SK-N-SH (cell line): ENCODE measurements around the gene PRKRIP1. TPM values are rescaled to one million over a fixed set of nuclear protein-coding genes. Genes with fewer than 3 reads are reported as not detected.

Experiments
- CTCF ChIA-PET: fragments of 300-600, 350-600 bp; formaldehyde crosslinking; extraction: SDS; loops from one replicate; lab custom pipeline; 2021; lab: Yijun Ruan, JAX
- POLR2A ChIA-PET: fragments of 350-600 bp; sonication (Branson Sonifier 250); formaldehyde crosslinking; extraction: SDS; loops from one replicate; lab custom pipeline; 2020; ENCODE audit warnings: antibody characterized with exemption, inconsistent platforms; lab: Yijun Ruan, JAX
- DNase-seq: peaks from one replicate; pipeline ENCODE4 v3.0.0; 2012
- H2AFZ ChIP-seq: fragments of 200-600 bp; sonication (generic); 2 replicates; pipeline ENCODE4 v1.8.1; 2016; ENCODE audit warnings: antibody characterized with exemption, mild to moderate bottlenecking, low read depth
- H3F3A ChIP-seq: fragments of 200-600 bp; sonication (generic); replicated peaks from 2 replicates; pipeline ENCODE3; 2016; ENCODE audit warnings: antibody characterized with exemption, mild to moderate bottlenecking; ENCODE audit not compliant: insufficient read depth
- H3K27ac ChIP-seq, 2 experiments: fragments of 200-500 bp in 1 of 2; fragments of 200-600 bp in 1 of 2; sonication (Bioruptor generic) in 1 of 2; sonication (generic), shearing (Covaris generic) in 1 of 2; 2 replicates each; pipeline versions ENCODE4 v1.5.1 to v1.6.1; 2014 to 2016; ENCODE audit warnings: low read depth in 2 of 2, inconsistent platforms in 1 of 2, low read length in 1 of 2, mild to moderate bottlenecking in 1 of 2, mixed read lengths in 1 of 2
- H3K27me3 ChIP-seq: fragments of 200-600 bp; sonication (generic), shearing (Covaris generic); 2 replicates; pipeline ENCODE4 v1.6.1; 2016; ENCODE audit warnings: mixed run types; ENCODE audit not compliant: insufficient read depth
- H3K36me3 ChIP-seq, 2 experiments: fragments of 200-500 bp in 1 of 2; fragments of 200-600 bp in 1 of 2; sonication (Bioruptor generic) in 1 of 2; sonication (generic) in 1 of 2; replicated peaks in 1 of 2; 2 replicates each; pipeline versions ENCODE3 to v1.5.1; 2014 to 2016; ENCODE audit warnings: low read length in 1 of 2, mild to moderate bottlenecking in 1 of 2; ENCODE audit not compliant: insufficient read depth in 2 of 2, control insufficient read depth in 1 of 2
- H3K4me1 ChIP-seq, 2 experiments: fragments of 200-500 bp in 1 of 2; fragments of 200-600 bp in 1 of 2; sonication (Bioruptor generic) in 1 of 2; sonication (generic), shearing (Covaris generic) in 1 of 2; 2 replicates each; pipeline versions ENCODE4 v1.5.1 to v1.6.1; 2014 to 2016; ENCODE audit warnings: low read depth in 1 of 2, low read length in 1 of 2, mixed run types in 1 of 2; ENCODE audit not compliant: insufficient read depth in 2 of 2, control insufficient read depth in 1 of 2
- H3K4me2 ChIP-seq: fragments of 200-600 bp; sonication (generic), shearing (Covaris generic); 2 replicates; pipeline ENCODE4 v1.6.1; 2017; ENCODE audit warnings: mixed run types
- H3K4me3 ChIP-seq, 2 experiments: fragments of 200-500 bp in 1 of 2; fragments of 200-600 bp in 1 of 2; sonication (Bioruptor generic) in 1 of 2; sonication (generic), shearing (Covaris generic) in 1 of 2; 2 replicates each; pipeline versions ENCODE4 v1.5.1 to v1.8.1; 2014 to 2016; ENCODE audit warnings: low read depth in 2 of 2, inconsistent platforms in 1 of 2, low read length in 1 of 2, mild to moderate bottlenecking in 1 of 2, mixed read lengths in 1 of 2, moderate library complexity in 1 of 2
- H3K79me2 ChIP-seq: fragments of 200-600 bp; sonication (generic); 2 replicates; pipeline ENCODE4 v1.8.1; 2017; ENCODE audit warnings: mild to moderate bottlenecking; ENCODE audit not compliant: insufficient read depth
- H3K9ac ChIP-seq: fragments of 200-600 bp; sonication (generic); 2 replicates; pipeline ENCODE4 v1.6.1; 2017; ENCODE audit warnings: mixed run types
- H3K9me2 ChIP-seq: fragments of 200-600 bp; sonication (generic); 2 replicates; pipeline ENCODE4 v1.6.1; 2017; ENCODE audit warnings: mixed run types
- H3K9me3 ChIP-seq: fragments of 200-600 bp; sonication (generic); 2 replicates; pipeline ENCODE4 v1.6.1; 2017; ENCODE audit warnings: mixed run types, mild to moderate bottlenecking, moderate library complexity
- H4K20me1 ChIP-seq: fragments of 200-600 bp; sonication (generic); 2 replicates; pipeline ENCODE4 v1.6.1; 2017; ENCODE audit warnings: mild to moderate bottlenecking, mixed run types; ENCODE audit not compliant: insufficient read depth
- ELF1 ChIP-seq: IDR thresholded peaks from 2 replicates; pipeline ENCODE4 v1.4.0; 2012
- EP300 ChIP-seq, 2 experiments: IDR thresholded peaks; 2 replicates each; pipeline versions ENCODE4 v1.4.0 to v1.6.1; 2012; ENCODE audit warnings: borderline replicate concordance in 1 of 2, low read depth in 1 of 2, low read length in 1 of 2
- FOXJ3 ChIP-seq: sonication (generic); formaldehyde crosslinking; IDR thresholded peaks from 2 replicates; pipeline ENCODE4 v1.5.1; 2020; ENCODE audit warnings: mild to moderate bottlenecking, missing genetic modification reagents
- FOXM1 ChIP-seq: IDR thresholded peaks from 2 replicates; pipeline ENCODE4 v1.4.0; 2012; ENCODE audit warnings: low read depth, mild to moderate bottlenecking
- GATA2 ChIP-seq: sonication (generic); formaldehyde crosslinking; IDR thresholded peaks from 2 replicates; pipeline ENCODE4 v1.5.0; 2020; ENCODE audit warnings: mild to moderate bottlenecking, missing genetic modification reagents
- JUND ChIP-seq: IDR thresholded peaks from 2 replicates; pipeline ENCODE4 v1.4.0; 2012
- MEF2A ChIP-seq: IDR thresholded peaks from 2 replicates; pipeline ENCODE4 v1.4.0; 2012; ENCODE audit warnings: low read depth, borderline replicate concordance
- NFIC ChIP-seq: IDR thresholded peaks from 2 replicates; pipeline ENCODE4 v1.4.0; 2012; ENCODE audit warnings: borderline replicate concordance
- POLR2AphosphoS5 ChIP-seq: IDR thresholded peaks from 2 replicates; pipeline ENCODE4 v1.6.1; 2012; ENCODE audit warnings: low read depth, low read length
- RAD21 ChIP-seq: IDR thresholded peaks from 2 replicates; pipeline ENCODE4 v1.6.1; 2012; ENCODE audit warnings: mild to moderate bottlenecking, low read length
- SIN3A ChIP-seq: IDR thresholded peaks from 2 replicates; pipeline ENCODE4 v1.6.1; 2012; ENCODE audit warnings: low read depth, mild to moderate bottlenecking, low read length, moderate library complexity, borderline replicate concordance
- TCF12 ChIP-seq: IDR thresholded peaks from 2 replicates; pipeline ENCODE4 v1.4.0; 2012
- YY1 ChIP-seq: IDR thresholded peaks from 2 replicates; pipeline ENCODE4 v1.4.0; 2012; ENCODE audit warnings: low read depth, mild to moderate bottlenecking
- WGBS: methylation state at CpG from one replicate; pipeline ENCODE4 v1.1.6; 2017; ENCODE audit warnings: low lambda C conversion rate; 5-methylcytosine and 5-hydroxymethylcytosine counted together
- polyA plus RNA-seq, 3 experiments: library from polyadenylated mRNA; depleted of rRNA; stranded (reverse); fragments of >200 nt; gene quantifications; 2 replicates each; pipeline ENCODE4 v1.2.3, GENCODE V29; 2012
- TF ChIP-seq, protein P1 (sequence below): IDR thresholded peaks from 2 replicates; pipeline ENCODE4 v1.4.0; 2012; ENCODE audit warnings: low read depth
- TF ChIP-seq, protein P2 (sequence below): fragments of 200-600 bp; sonication (generic); IDR thresholded peaks from 2 replicates; pipeline ENCODE4 v1.6.1; 2017; ENCODE audit warnings: antibody characterized with exemption, mild to moderate bottlenecking, moderate library complexity

PRKRIP1 gene
- polyA plus RNA-seq, 1 of the 3 experiments (the other 2 are of a cell fraction) = 41.2 TPM

DNA sequence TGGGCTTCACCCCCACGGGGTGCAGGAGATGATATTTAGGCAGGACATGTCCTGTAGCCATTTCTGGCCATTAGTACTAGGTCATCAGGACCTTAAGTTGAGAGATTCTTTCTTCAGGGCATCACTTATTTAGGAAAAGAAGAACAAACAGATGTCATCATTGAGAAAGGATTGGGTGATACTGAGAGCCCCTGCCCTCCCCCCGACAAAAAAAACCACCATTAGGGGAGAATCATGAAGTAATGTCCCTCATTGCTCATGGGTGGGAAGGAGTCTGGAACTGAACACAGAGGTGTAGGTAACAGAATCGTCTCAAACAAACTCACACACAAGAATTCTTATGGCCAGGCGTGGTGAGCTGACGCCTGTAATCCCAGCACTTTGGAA, 30.8 kb downstream of the PRKRIP1 start:
- Histone ChIP-seq H4K20me1 (no peaks in the 10 kb centered on the region), H2AFZ (no peak overlapping the region), H3K36me3 (peaks cover 22 to 25% of the 10 kb centered on the region in 2 experiments), H3K27me3 (no peaks in the 10 kb centered on the region), H3K4me3 (no peak overlapping the region), H3K79me2 (no peaks in the 10 kb centered on the region), H3K4me1 (no peaks in the 10 kb centered on the region; a peak in 1 of 4 replicates), H3K9ac (no peak overlapping the region), H3K4me2 (no peak overlapping the region), H3F3A (peaks cover 12% of the 10 kb centered on the region), H3K27ac (no peak overlapping the region), H3K9me3 (no peaks in the 10 kb centered on the region)
- POLR2A ChIA-PET = no interaction called here
- DNase-seq = no peak
- 99% methylated on average over 5 of the region's 5 CpGs for WGBS
- TF ChIP-seq EP300 (IDR thresholded peaks at IDR 0.05; ENCODE audit: borderline replicate concordance in 1 of 2, low read depth in 1 of 2, low read length in 1 of 2) (no peak), FOXM1 (no peak)
- TF ChIP-seq, protein P1, sequence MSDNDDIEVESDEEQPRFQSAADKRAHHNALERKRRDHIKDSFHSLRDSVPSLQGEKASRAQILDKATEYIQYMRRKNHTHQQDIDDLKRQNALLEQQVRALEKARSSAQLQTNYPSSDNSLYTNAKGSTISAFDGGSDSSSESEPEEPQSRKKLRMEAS = no peak
- TF ChIP-seq, all 33 proteins: peak for 0
- H3K9me2 ChIP-seq = no peaks in the 10 kb centered on the region
- CTCF ChIA-PET = interaction anchor here (1.1 to 1.4 kb wide), 3 partner anchors 14 to 36 kb away, joined by 3 to 4 read pairs (median 4); no protein-coding TSS in a partner anchor

DNA sequence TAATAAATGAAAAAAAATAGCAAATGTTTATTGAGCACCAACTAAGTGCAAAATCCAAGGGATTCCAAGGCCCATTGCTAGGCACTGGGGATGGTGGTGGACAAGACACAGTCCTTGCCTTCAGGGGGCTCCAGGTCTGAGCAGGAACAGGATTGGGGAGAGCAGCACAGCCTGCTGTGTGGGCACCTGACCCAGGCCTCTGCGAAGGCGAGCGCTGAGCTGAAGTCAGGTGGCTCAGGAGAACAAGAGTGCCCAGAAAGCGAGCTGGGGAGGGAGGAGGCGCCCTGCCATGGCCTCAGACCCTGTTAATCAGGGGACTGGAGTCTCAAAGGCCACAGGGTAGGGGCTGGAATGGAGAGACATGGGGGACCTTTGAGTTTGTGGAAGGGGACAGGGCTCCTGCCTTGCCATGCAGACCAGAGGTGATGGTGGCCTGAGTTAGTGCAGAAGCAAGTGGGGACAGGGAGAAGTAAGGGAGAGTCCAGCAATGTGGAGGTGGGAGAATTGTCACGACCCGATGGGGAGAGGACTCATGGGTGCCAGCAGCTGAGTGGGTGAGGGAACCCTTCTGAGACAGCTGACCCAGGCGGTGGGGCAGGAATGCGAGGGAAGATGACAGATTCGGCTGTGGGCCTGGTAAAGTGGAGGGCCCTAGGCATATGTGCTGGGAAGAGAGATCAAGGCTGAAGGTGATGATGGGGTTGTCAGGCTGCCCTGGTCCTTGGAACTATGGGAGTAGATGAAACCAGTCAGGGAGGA, 33.2 kb downstream of the PRKRIP1 start:
- Histone ChIP-seq H3K36me3 (peaks cover 9 to 25% of the 10 kb centered on the region in 2 experiments), H3K9me3 (no peaks in the 10 kb centered on the region), H4K20me1 (no peaks in the 10 kb centered on the region), H3K9ac (no peak overlapping the region), H3K27me3 (no peaks in the 10 kb centered on the region), H3K79me2 (peaks cover 8% of the 10 kb centered on the region; the same call in 1 of the 2 replicates), H3K27ac (no peak overlapping the region), H3F3A (peaks cover 18% of the 10 kb centered on the region), H3K4me2 (no peak overlapping the region), H2AFZ (no peak overlapping the region), H3K4me3 (no peak overlapping the region), H3K4me1 (peaks cover 2 to 3% of the 10 kb centered on the region in 2 experiments; a peak in 2 of 4 replicates), H3K9me2 (no peaks in the 10 kb centered on the region)
- TF ChIP-seq NFIC (no peak), POLR2AphosphoS5 (0 out of 2 replicates have a peak, but pooled peaks have one; percentile 27)
- WGBS = 91% methylated on average over 10 of the region's 10 CpGs
- ChIA-PET CTCF (interaction anchor here (1.0 to 3.4 kb wide), 3 partner anchors 17 to 23 kb away, joined by 3 to 11 read pairs (median 5); no protein-coding TSS in a partner anchor), POLR2A (no interaction called here)
- DNase-seq = no peak

DNA sequence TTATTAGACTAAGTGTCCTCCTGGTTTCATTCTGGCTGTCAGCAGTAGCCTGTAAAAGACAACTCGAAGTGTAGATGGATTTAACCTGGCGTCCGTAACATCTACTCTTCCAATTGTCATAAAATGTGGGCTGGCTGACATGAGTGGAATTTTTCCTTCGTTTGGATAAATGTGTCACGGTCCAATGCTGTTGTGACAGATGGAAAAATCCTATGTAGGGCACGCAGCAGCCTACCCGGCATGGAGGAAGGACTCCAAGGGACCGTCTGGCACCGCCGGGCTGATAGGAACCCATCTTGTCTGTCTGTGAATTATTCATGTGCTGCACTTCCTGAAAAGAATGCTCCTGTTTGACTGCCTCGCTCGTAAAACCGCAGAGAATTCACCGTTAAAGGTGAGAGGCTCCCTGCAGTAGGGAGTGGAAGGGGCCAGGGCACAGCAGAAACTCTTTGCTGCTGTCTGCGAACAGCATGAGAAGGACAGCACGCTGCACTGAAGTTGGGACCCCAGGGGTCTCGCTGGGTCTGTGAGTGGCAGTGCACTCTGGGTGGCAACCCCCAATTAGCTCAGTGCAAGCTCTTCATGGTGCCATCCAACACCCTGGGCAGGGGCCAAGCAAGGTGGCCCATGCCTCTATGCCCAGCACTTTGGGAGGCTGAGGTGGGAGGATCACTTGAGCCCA, 35.6 kb downstream of the PRKRIP1 start:
- H3K79me2 ChIP-seq = peaks cover 32% of the 10 kb centered on the region
- H3K9me3 ChIP-seq = no peaks in the 10 kb centered on the region
- no peak overlapping the region for H2AFZ ChIP-seq
- H3K9me2 ChIP-seq = no peaks in the 10 kb centered on the region
- 83% methylated on average over 15 of the region's 17 CpGs for WGBS
- H3K9ac ChIP-seq = no peak overlapping the region
- H3F3A ChIP-seq = peaks cover 18% of the 10 kb centered on the region
- no peak overlapping the region for H3K4me2 ChIP-seq
- no peaks in the 10 kb centered on the region for H3K27me3 ChIP-seq
- TF ChIP-seq, protein P2, sequence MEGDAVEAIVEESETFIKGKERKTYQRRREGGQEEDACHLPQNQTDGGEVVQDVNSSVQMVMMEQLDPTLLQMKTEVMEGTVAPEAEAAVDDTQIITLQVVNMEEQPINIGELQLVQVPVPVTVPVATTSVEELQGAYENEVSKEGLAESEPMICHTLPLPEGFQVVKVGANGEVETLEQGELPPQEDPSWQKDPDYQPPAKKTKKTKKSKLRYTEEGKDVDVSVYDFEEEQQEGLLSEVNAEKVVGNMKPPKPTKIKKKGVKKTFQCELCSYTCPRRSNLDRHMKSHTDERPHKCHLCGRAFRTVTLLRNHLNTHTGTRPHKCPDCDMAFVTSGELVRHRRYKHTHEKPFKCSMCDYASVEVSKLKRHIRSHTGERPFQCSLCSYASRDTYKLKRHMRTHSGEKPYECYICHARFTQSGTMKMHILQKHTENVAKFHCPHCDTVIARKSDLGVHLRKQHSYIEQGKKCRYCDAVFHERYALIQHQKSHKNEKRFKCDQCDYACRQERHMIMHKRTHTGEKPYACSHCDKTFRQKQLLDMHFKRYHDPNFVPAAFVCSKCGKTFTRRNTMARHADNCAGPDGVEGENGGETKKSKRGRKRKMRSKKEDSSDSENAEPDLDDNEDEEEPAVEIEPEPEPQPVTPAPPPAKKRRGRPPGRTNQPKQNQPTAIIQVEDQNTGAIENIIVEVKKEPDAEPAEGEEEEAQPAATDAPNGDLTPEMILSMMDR = no peak
- no peak for TF ChIP-seq GATA2
- no peak for TF ChIP-seq FOXJ3 (CRISPR knock-in tag)
- TF ChIP-seq JUND = no peak
- TF ChIP-seq ELF1 = no peak
- no peak for TF ChIP-seq RAD21
- TF ChIP-seq YY1 = no peak
- no peak for TF ChIP-seq MEF2A
- TF ChIP-seq SIN3A = no peak
- no peak for TF ChIP-seq TCF12
- TF ChIP-seq FOXM1 = no peak
- no peak for TF ChIP-seq POLR2AphosphoS5
- CTCF ChIA-PET = interaction anchor here (1.4 to 2.1 kb wide), 2 partner anchors 19 to 27 kb away, joined by 5 to 9 read pairs; no protein-coding TSS in a partner anchor
- POLR2A ChIA-PET = no interaction called here
- DNase-seq = no peak
- H3K4me1 ChIP-seq = peaks cover 8 to 11% of the 10 kb centered on the region in 2 experiments; a peak in 2 of 4 replicates
- peaks cover 3 to 12% of the 10 kb centered on the region in 2 experiments for H3K36me3 ChIP-seq
- peak overlapping the region in 1 of 2 experiments; percentile 3; a peak in 2 of 4 replicates for H3K27ac ChIP-seq
- H3K4me3 ChIP-seq = no peak overlapping the region
- H4K20me1 ChIP-seq = no peaks in the 10 kb centered on the region
